Measurements from ENCODE around the gene ANAPC15. TPM values are rescaled to one million over a fixed set of nuclear protein-coding genes. Genes with fewer than 3 reads are reported as not detected.

ANAPC15 gene
- polyA plus RNA-seq, 3 donors, result 92.6 to 112 (median 94.8) TPM

DNA sequence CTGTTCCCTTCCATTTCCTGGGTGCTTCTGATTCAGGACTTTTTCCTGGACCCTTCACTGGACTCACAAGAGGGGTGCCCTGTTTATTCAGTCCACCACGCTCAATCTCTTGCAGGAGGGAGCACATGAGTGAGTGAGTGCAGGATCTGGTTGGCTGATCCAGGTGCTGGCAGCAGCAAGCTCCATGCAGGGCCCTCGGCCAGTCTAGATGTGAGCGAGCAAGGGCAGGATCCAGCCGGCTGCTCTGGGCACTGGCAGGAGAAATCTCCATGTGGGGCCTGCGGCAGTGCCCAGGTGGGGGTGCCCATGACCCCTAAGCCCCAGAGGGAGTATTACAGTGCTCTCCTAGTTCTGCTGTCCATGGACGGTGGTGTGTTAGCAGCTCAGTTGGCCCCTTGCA lies 11.6 kb upstream of the ANAPC15 start:
- H3K9ac ChIP-seq (ENCODE audit: insufficient read depth, low read length, poor library complexity, severe bottlenecking), result no peak overlapping the region
- Mint-ChIP-seq H3K27ac (peak overlapping the region in 3 of 7 donors; percentile 20 to 46 (median 32)), H3K27me3 (ENCODE audit: low read depth in 3 of 3) (no peaks in the 10 kb centered on the region)

DNA sequence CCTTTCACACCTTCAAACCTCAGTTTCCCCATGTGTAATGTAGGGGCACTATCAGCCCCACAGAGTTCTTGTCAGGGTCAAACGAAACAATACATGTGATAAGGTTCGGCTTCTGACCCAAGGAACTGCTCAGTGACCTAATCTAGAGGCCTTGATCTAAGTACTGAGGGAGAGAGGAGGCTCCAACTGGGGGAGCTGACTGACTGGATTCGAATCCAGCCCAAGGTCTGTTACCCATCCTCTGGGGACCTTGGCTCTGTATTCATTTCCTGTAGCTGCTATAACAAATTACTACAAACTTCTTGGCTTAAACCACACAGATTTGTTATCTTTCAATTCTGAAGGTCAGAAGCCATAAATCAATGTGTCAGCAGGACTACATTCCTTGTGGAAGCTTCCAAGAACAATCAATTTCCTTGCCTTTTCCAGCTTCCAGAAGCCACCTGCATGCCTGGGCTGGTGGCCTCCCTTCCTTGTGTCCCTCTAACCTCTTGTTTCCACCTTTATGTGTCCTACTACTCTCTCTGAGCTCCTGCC lies 10.7 kb upstream of the ANAPC15 start:
- Histone ChIP-seq H4K20me1 (ENCODE audit: insufficient read depth, low read length) (no peaks in the 10 kb centered on the region), H3K27ac (ENCODE audit: low read depth in 1 of 2, low read length in 2 of 2) (no peak overlapping the region), H3K4me3 (replicated peaks in 1 of 3; ENCODE audit: low read depth in 2 of 3, low read length in 3 of 3) (no peak overlapping the region), H3K4me1 (ENCODE audit: control insufficient read depth in 1 of 2, insufficient read depth in 2 of 2, low read length in 2 of 2) (peaks cover 30 to 36% of the 10 kb centered on the region in 2 donors), H3K36me3 (replicated peaks in 1 of 2; ENCODE audit: control insufficient read depth in 1 of 2, insufficient read depth in 2 of 2, low read length in 2 of 2) (no peaks in the 10 kb centered on the region), H3K79me2 (ENCODE audit: insufficient read depth, low read length) (no peaks in the 10 kb centered on the region), H2AFZ (ENCODE audit: insufficient read depth, low read depth, low read length, poor library complexity, severe bottlenecking) (no peak overlapping the region), H3K4me2 (replicated peaks; ENCODE audit: extremely low read depth, low read length, poor library complexity, severe bottlenecking) (no peak overlapping the region), H3K9me3 (replicated peaks in 1 of 2; ENCODE audit: control insufficient read depth in 1 of 2, insufficient read depth in 1 of 2, low read length in 2 of 2) (peaks cover 4 to 5% of the 10 kb centered on the region in 2 donors), H3K27me3 (ENCODE audit: control insufficient read depth in 2 of 2, insufficient read depth in 2 of 2, low read length in 2 of 2) (no peaks in the 10 kb centered on the region), H3K9ac (ENCODE audit: insufficient read depth, low read length, poor library complexity, severe bottlenecking) (no peak overlapping the region)
- H3K4me1 Mint-ChIP-seq, result peaks cover 38% of the 10 kb centered on the region
- intact Hi-C loops (cut with micrococcal nuclease), result no loop called here
- WGBS (ENCODE audit: insufficient coverage), result 100% methylated on average over 2 of the region's 3 CpGs
- H3K36me3 Mint-ChIP-seq, result peaks cover 0 to 4% of the 10 kb centered on the region in 2 donors
- H3K27me3 Mint-ChIP-seq (ENCODE audit: low read depth in 3 of 3), result no peaks in the 10 kb centered on the region
- H3K4me3 Mint-ChIP-seq, result no peak overlapping the region
- H3K9me3 Mint-ChIP-seq, result peaks cover 0 to 13% (median 9%) of the 10 kb centered on the region in 7 donors
- peak overlapping the region in 1 of 7 donors; percentile 0 for H3K27ac Mint-ChIP-seq
- TF ChIP-seq CTCF (IDR thresholded peaks at IDR 0.05), result no peak
- DNase-seq, result no peak

More for the DNA sequence above, 11.6 kb upstream of the ANAPC15 start:
- Histone ChIP-seq H2AFZ (ENCODE audit: insufficient read depth, low read depth, low read length, poor library complexity, severe bottlenecking) (peak overlapping the region; percentile 38), H4K20me1 (ENCODE audit: insufficient read depth, low read length) (no peaks in the 10 kb centered on the region), H3K27ac (ENCODE audit: low read depth in 1 of 2, low read length in 2 of 2) (peak overlapping the region; percentile 9 to 47), H3K79me2 (ENCODE audit: insufficient read depth, low read length) (no peaks in the 10 kb centered on the region), H3K36me3 (replicated peaks in 1 of 2; ENCODE audit: control insufficient read depth in 1 of 2, insufficient read depth in 2 of 2, low read length in 2 of 2) (no peaks in the 10 kb centered on the region), H3K9me3 (replicated peaks in 1 of 2; ENCODE audit: control insufficient read depth in 1 of 2, insufficient read depth in 1 of 2, low read length in 2 of 2) (peaks cover 5% of the 10 kb centered on the region in 2 donors), H3K4me1 (ENCODE audit: control insufficient read depth in 1 of 2, insufficient read depth in 2 of 2, low read length in 2 of 2) (peaks cover 23 to 27% of the 10 kb centered on the region in 2 donors), H3K4me2 (replicated peaks; ENCODE audit: extremely low read depth, low read length, poor library complexity, severe bottlenecking) (no peak overlapping the region), H3K4me3 (replicated peaks in 1 of 3; ENCODE audit: low read depth in 2 of 3, low read length in 3 of 3) (no peak overlapping the region), H3K27me3 (ENCODE audit: control insufficient read depth in 2 of 2, insufficient read depth in 2 of 2, low read length in 2 of 2) (no peaks in the 10 kb centered on the region)
- H3K9me3 Mint-ChIP-seq, result peaks cover 6 to 18% (median 12%) of the 10 kb centered on the region in 7 donors
- H3K36me3 Mint-ChIP-seq, result peaks cover 7 to 11% of the 10 kb centered on the region in 2 donors
- no peak overlapping the region for H3K4me3 Mint-ChIP-seq
- DNase-seq, result no peak
- intact Hi-C loops (cut with micrococcal nuclease), result no loop called here
- no peak for TF ChIP-seq CTCF (IDR thresholded peaks at IDR 0.05)
- WGBS (ENCODE audit: insufficient coverage), result 100% methylated on average over 6 of the region's 6 CpGs
- H3K4me1 Mint-ChIP-seq, result peaks cover 36% of the 10 kb centered on the region
